Eye (tissue), 1 donor: ENCODE results near the gene SF3A1.
"Not testable (repeated sequence)": the region's sequence is repeated elsewhere in the genome, so short reads cannot be mapped to it uniquely, and the experiment has no call there.

Experiments used
- DNase-seq: peaks from one replicate; pipeline ENCODE4 v3.0.0-alpha.2; 2015

SF3A1 gene

DNA sequence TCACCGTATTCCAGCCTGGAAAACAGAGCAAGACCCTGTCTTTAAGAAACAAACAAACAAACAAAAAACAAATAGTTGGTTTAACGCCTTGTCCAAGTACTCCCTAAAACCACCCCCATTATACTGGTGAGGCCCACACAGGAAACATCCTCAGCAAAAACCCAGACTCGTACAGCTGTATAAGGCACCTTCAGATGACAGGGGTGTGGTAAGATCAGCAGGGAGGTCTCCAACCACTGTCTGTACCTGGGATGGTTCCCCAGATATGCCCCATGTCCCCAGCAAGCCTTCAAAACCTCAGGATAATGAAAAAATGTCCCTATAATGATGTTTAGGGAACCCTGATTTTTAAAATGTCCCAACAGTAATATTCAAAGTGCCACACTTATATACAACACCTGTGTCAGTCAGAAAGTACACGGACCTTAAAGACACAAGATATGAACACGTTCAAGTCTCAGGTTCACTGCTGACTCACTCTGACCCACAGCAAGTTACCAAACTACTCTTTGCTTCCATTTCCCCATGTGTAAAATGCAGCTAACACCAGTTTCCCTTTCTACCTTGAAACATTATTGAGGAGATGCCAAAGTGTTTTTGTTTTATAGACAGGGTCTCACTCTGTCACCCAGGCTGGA lies 9.3 kb downstream of the SF3A1 start:
- DNase-seq: no peak

GRCh38 chr22:30344447-30345200 lies 12.1 kb downstream of the SF3A1 start:
- no peak for DNase-seq

- peak; percentile 13 for DNase-seq
These were observed 15.6 kb downstream of the SF3A1 start for GRCh38 chr22:30340911-30341685.

DNA sequence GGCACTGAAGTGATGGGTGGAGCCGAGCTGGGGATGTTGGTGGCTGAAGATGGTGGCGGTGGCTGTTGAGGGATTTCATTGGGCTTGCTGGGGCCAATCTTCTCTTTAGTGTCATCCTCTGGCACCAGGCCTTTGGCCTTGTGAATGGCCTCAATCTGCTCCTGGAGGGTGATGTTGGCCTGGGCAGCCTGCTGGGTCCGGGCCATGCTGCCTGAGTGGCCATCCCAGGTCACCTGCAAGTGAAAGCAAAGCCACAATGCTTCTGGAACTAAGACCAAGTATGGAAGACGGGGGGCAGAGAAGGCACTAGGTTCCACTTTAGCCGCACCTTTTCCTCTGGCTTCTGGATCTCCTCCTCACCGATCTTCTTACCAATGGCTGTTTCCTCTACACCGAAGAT lies 17.9 kb downstream of the SF3A1 start:
- no peak for DNase-seq

DNA sequence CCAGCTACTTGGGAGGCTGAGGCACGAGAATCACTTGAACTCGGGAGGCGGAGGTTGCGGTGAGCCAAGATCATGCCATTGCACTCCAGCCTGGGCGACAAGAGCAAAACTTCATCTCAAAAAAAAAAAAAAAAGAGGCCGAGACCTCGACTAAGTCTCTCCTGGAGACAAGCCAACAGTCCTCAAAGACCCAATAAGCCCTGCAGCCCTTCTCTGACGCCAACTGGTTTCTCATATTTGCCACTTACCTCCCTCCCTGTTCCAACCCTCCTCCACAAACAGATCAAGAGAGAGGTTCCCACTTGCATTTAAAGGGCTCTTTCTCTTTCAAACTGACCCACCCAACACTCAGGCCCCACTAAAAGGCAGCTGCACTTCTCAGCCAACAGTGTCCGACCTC lies 18.4 kb downstream of the SF3A1 start:
- DNase-seq: not testable (repeated sequence)

DNA sequence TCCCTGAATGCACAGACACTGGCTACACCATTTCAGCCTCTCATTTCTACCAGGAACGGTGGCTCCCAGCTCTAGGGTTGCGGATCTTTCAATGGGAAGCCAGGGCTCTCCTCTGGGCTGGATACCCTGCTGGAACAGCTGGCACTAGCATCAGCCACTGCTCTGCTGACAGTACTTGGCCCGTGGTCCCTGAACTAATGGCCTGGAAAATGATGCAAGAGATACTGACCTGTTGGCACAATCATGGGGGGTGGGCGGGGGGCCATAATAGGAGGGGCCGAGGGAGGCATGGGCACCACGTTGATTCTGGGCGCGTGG lies 19.3 kb downstream of the SF3A1 start:
- DNase-seq: no peak

DNA sequence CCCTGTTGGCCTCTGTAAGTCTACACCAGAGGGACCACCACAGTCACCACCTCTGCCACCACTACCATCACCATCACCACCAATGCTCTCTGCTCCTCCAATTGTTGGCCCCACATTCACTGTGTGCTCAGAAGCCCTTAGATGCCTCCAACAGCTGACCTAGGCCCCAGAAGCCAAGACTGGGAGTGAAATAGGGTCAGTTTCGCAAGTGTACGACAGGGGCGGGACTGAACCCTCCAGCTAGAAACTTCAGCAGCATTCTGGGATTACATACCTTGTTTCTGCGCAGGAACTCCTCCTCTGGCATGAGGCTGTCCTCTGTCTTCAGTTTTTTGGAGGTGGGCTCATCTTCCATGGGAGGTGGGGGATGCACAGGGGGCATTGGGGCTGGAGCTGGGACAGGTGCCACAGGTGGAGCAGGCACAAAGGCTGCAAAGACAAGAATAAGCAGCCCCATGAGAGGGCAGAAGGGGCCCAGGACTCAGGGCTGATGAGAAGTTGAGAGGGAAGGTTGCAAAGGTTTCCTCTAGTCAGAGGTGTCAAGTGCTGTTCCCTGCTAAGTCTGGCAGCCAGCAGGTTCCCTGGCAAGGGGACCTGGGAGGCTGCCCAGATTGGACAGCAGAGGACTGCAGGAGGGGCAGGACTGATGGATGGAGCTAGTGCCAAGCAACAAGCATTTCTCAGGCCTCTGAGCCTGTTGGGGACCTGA lies 19.8 kb downstream of the SF3A1 start:
- no peak for DNase-seq

GRCh38 chr22:30335236-30335635 lies 21.5 kb downstream of the SF3A1 start:
- DNase-seq: no peak

DNA sequence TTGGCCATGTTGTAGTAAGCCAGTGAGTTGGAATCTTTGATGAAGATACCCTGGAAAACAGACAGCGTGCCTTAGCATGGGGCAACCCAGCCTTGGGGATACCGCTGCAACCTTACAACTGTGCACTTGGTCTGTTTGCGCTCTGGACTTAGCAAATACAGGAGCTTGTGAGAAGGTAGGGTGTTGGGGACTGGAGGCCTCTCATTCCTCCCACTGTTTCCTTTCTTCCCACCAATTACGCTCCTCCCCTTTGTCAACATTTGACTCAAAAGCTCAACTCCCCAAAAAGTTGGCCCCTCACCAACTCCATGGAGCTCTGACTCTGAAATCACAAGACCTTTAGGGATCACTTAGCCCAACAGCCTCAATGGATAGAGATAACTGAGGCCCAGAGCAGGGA lies 22.0 kb downstream of the SF3A1 start:
- no peak for DNase-seq

- no peak for DNase-seq
These were observed 23.0 kb downstream of the SF3A1 start for GRCh38 chr22:30333707-30334087.

- DNase-seq: no peak
These were observed 23.5 kb downstream of the SF3A1 start for GRCh38 chr22:30332994-30333706.

DNA sequence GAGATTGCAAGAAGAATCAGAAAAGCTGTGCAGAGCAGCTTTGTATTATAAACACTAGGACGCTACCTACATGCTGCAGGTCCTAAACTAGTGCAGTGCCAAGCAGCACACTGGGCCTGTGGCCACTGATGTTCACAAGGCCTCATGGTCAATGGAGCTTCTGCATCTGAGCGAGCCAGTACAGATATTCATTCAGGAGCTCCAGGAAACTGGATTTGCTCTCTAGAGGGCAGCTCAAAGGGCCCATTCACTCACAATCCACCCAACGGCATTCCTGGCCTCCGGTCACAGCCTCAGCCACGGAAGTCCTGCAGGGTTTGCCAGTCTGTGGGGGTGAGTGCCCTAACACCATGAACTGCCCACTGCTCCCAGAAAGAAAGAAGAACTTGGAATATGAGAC lies 24.1 kb downstream of the SF3A1 start:
- DNase-seq: no peak

GRCh38 chr22:30328466-30329049 lies 28.1 kb downstream of the SF3A1 start:
- no peak for DNase-seq

DNA sequence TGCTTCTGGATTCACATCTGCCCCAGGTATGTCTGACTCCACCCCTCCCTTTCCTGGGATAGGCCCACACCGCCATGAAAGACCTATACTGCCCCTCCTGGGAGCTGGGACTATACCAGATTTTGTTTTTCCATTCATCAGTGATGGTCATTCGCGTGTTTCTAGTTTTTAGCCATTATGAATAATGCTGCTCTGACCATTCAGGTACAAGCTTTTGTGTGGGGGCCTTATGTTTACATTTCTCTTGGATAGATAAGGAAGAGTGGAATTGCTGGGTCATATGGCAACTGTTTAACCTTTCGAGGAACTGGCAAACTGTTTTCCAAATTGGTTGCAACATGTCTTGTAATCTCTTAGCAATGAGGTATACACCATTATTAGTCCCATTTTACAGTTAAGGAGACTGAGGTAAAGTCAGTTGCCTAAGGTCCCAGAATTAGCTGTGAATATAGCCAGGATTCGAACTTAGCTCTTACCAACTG lies 28.8 kb downstream of the SF3A1 start:
- DNase-seq: no peak

DNA sequence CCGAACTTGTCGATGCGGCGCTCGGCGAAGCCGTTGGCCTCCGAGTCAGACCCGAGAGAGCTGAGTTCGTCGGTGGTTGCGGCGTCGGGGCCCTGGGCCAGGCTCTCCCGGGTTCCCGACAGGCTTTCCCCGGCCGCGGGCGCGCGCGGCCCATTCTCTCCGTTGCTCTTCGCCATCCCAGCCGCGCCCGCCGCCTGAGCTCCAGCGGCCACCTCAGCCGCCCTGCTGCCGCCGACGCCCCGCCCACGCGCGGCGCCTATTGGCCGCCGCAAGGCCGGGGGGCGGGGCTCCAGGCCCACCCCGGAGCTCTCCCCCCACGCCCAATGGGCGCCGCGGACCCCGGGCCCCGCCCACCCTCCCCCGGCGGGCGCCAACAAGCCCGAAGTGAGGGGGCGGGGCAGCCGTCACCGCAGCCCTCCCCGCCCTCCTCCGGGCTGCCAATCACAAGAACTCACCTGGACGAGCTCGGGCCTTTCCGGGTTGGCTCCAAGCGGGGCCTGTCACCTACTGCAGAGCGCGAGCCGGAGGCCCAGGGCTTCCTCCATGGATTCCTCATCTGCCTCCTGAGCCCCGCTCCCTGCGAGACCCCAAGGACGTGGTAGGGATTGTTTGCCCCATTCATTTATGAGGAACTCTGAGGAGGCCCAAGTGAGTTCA lies 29.9 kb downstream of the SF3A1 start, which contains the start of gene TBC1D10A:
TBC1D10A (minus strand) TSS at position 236 of the 657 bp plus-strand sequence; CDS start at position 176, 60 bp downstream.
- DNase-seq: peak; percentile 93

DNA sequence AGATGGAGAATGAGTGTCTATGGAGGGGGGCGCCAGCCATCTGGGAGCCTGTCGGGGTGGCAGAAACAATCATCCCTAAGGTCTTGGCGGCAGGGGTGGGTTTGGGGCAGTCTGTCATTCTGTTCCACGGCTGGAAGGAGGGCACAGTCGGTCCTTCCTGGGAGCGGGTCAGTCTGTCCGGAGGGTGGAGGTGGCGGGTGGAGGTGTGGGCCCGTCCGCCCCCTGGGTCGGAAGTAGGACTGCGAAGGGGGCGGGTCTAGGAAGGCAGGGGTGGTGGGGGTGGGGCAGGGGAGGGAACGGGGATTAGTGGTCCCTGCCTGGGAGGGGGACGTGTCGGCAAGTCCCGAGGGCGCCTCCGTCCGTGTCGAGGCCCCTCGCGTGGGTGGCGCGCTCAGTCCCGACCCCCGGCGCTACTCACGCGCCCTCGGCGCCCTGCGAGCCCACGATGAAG lies 30.4 kb downstream of the SF3A1 start:
- peak; percentile 13 for DNase-seq

DNA sequence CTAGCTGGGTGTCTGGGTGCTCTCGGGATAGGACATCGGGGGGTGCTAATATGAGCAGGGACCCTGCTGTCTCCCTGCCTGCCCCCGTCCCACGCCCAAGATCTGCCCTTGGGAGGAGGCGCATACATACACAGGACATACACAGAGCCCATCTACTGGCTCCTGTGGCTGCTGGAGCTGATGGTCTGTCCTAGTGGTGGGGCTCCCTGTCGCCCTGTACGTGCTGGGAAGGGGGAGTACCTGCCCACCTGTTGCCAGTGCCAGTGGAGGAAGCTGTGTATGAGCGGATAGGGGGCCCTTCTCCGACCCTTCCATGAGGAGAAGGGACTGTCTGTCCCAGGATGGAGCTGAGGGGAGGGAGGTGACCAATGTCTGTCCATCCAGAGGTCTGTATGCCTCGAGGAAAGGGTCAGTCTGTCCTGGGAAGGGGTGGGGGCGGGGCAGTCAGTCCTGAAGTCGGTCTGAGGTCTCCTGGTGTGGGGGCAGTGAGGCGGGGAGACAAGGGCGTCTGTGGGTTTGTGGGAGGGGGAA lies 30.9 kb downstream of the SF3A1 start:
- DNase-seq: peak; percentile 9

- peak; percentile 19 for DNase-seq
These were observed 31.5 kb downstream of the SF3A1 start for GRCh38 chr22:30325065-30325720.

GRCh38 chr22:30324014-30324730 lies 32.5 kb downstream of the SF3A1 start:
- DNase-seq: no peak

DNA sequence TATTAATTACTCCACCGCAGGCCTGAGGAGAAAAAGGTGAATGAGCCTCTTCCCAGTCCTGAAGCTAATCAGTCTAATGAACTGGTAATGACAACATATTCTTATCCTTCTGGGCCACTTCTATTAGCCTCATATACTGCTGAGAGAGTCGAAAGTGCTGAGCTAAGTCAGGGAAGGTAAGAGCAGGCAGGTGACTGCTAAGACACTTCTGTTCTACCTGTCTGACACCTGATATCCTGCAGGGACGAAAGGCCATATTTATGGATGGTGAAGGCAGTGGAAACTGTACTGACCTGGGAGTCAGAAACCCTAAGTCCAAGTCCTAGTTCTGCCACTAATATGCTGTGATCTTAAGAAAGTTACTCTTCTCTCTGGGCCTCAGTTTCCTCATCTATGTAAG lies 33.4 kb downstream of the SF3A1 start:
- DNase-seq: no peak
